Endothelial cell (in vitro differentiated cells): ENCODE measurements around the gene KRT2. TPM values are rescaled to one million over a fixed set of nuclear protein-coding genes. Genes with fewer than 3 reads are reported as not detected.

Experiments
- DNase-seq: peaks from one replicate; pipeline ENCODE4 v3.0.0; 2021; ENCODE audit warnings: low spot score
- H3K27ac Mint-ChIP-seq: one replicate; pipeline ENCODE4 v1.8.0; 2021; ENCODE audit warnings: mixed read lengths, inconsistent platforms; ENCODE audit not compliant: unreplicated experiment
- H3K27me3 Mint-ChIP-seq: one replicate; pipeline ENCODE4 v1.8.0; 2021; ENCODE audit warnings: mild to moderate bottlenecking, moderate library complexity, mixed read lengths, inconsistent platforms; ENCODE audit not compliant: unreplicated experiment
- H3K36me3 Mint-ChIP-seq: one replicate; pipeline ENCODE4 v1.8.0; 2021; ENCODE audit warnings: mild to moderate bottlenecking, low read depth, mixed read lengths, inconsistent platforms; ENCODE audit not compliant: unreplicated experiment
- H3K4me1 Mint-ChIP-seq: one replicate; pipeline ENCODE4 v1.8.0; 2021; ENCODE audit warnings: mild to moderate bottlenecking, mixed read lengths, inconsistent platforms; ENCODE audit not compliant: unreplicated experiment
- H3K4me3 Mint-ChIP-seq: one replicate; pipeline ENCODE4 v1.8.0; 2021; ENCODE audit warnings: mild to moderate bottlenecking, mixed read lengths, inconsistent platforms; ENCODE audit not compliant: unreplicated experiment
- H3K9me3 Mint-ChIP-seq: one replicate; pipeline ENCODE4 v1.8.0; 2021; ENCODE audit warnings: mixed read lengths, inconsistent platforms; ENCODE audit not compliant: unreplicated experiment
- CTCF ChIP-seq: fragments of 200-600 bp; sonication (generic); IDR thresholded peaks from one replicate; pipeline ENCODE4 v1.5.0; 2021; ENCODE audit warnings: antibody characterized with exemption; ENCODE audit not compliant: unreplicated experiment
- total RNA-seq: library from RNA; stranded (reverse); fragmentation: NEBNext Ultra II Directional; extraction: Animal tissue kit (Norgen Biotek cat#: 25700); gene quantifications from one replicate; pipeline ENCODE4 v1.2.1, GENCODE V29; 2021; ENCODE audit not compliant: unreplicated experiment

KRT2 gene
- total RNA-seq, 1 donor from 2014 or later, result not detected

DNA sequence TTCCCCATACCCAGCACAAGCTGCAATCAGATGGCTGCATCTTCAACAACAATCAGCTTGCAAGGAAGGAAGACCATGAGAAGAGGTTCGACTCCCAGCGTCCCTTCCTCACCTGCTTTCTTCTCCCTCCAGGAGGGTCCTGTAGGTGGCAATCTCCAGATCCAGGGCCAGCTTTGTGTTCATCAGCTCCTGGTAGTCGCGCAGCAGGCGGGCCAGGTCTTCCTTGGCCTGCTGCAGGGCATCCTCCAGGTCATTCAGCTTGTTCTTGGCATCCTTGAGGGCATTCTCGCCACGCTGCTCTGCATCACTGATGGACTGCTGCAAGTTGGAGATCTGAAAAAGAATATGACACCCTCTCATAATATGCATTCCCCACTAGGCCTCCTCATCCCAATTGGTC is 24.2 kb upstream of the KRT2 start:
- TF ChIP-seq CTCF, result no peak
- Mint-ChIP-seq H3K27me3 (peaks cover 4% of the 10 kb centered on the region), H3K36me3 (no peaks in the 10 kb centered on the region), H3K9me3 (no peaks in the 10 kb centered on the region), H3K4me1 (no peaks in the 10 kb centered on the region), H3K27ac (no peak overlapping the region), H3K4me3 (no peak overlapping the region)
- no peak for DNase-seq

DNA sequence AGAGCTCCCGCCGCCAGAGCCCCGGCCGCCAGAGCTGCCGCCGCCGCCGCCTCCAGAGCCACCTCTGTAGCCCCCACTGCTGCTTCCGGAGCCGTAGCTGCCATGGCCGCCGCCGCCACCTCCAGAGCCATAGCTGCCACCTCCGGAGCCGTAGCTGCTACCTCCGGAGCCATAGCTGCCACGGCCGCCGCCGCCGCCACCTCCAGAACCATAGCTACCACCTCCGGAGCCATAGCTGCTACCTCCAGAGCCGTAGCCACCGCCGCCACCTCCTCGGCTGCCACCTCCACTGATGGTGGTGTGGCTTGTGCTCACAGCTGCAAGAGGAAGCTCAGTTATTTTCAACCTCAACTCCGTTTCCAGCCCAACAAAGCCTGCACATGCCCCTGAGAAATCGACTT is 23.3 kb upstream of the KRT2 start:
- H3K4me1 Mint-ChIP-seq, result no peaks in the 10 kb centered on the region
- no peak for DNase-seq
- peaks cover 4% of the 10 kb centered on the region for H3K27me3 Mint-ChIP-seq
- no peak overlapping the region for H3K4me3 Mint-ChIP-seq
- no peaks in the 10 kb centered on the region for H3K9me3 Mint-ChIP-seq
- no peaks in the 10 kb centered on the region for H3K36me3 Mint-ChIP-seq
- no peak for TF ChIP-seq CTCF
- H3K27ac Mint-ChIP-seq, result no peak overlapping the region

- no peak for TF ChIP-seq CTCF
- no peaks in the 10 kb centered on the region for H3K9me3 Mint-ChIP-seq
- peaks cover 4% of the 10 kb centered on the region for H3K27me3 Mint-ChIP-seq
- H3K4me3 Mint-ChIP-seq, result no peak overlapping the region
- H3K27ac Mint-ChIP-seq, result no peak overlapping the region
- no peaks in the 10 kb centered on the region for H3K4me1 Mint-ChIP-seq
- H3K36me3 Mint-ChIP-seq, result no peaks in the 10 kb centered on the region
- DNase-seq, result no peak
Observed at GRCh38 chr12:52674433-52674775, 22.4 kb upstream of the KRT2 start.

GRCh38 chr12:52673713-52674432 is 21.9 kb upstream of the KRT2 start:
- Mint-ChIP-seq H3K4me1 (no peaks in the 10 kb centered on the region), H3K4me3 (no peak overlapping the region), H3K9me3 (no peaks in the 10 kb centered on the region), H3K27ac (no peak overlapping the region), H3K36me3 (no peaks in the 10 kb centered on the region), H3K27me3 (peaks cover 4% of the 10 kb centered on the region)
- DNase-seq, result no peak
- no peak for TF ChIP-seq CTCF

GRCh38 chr12:52673217-52673616 is 21.2 kb upstream of the KRT2 start:
- Mint-ChIP-seq H3K4me1 (no peaks in the 10 kb centered on the region), H3K4me3 (no peak overlapping the region)
- DNase-seq, result no peak

More at GRCh38 chr12:52673217-52673616, 21.2 kb upstream of the KRT2 start:
- Mint-ChIP-seq H3K27ac (no peak overlapping the region), H3K36me3 (no peaks in the 10 kb centered on the region), H3K27me3 (peaks cover 4% of the 10 kb centered on the region), H3K9me3 (no peaks in the 10 kb centered on the region)
- no peak for TF ChIP-seq CTCF
